ENCODE results near the gene ASZ1.
A peak's percentile ranks its signal among the peaks of the same experiment; 100 is the strongest.

ASZ1 gene

GRCh38 chr7:117389871-117390270 lies 37.4 kb downstream of the ASZ1 start:
- Histone ChIP-seq H3K27ac (ENCODE audit: low read depth, low read length) (peak overlapping the region; percentile 33; the same call in 1 of the 2 replicates), H3K4me2 (ENCODE audit: low read depth, low read length, poor library complexity, severe bottlenecking) (no peak overlapping the region)

GRCh38 chr7:117386110-117386706 lies 41.1 kb downstream of the ASZ1 start:
- no peaks in the 10 kb centered on the region for H4K20me1 ChIP-seq (ENCODE audit: low read depth, low read length)
- peak overlapping the region; percentile 100 for H3K27ac ChIP-seq (ENCODE audit: low read depth, low read length)
- peak overlapping the region; percentile 59 for H3K9ac ChIP-seq (ENCODE audit: low read length)
- H3K4me3 ChIP-seq (ENCODE audit: insufficient read depth, low read length, poor library complexity, severe bottlenecking), result no peak overlapping the region
- H3K79me2 ChIP-seq (ENCODE audit: insufficient read depth, low read length), result no peaks in the 10 kb centered on the region
- peaks cover 19% of the 10 kb centered on the region; the same call in 1 of the 2 replicates for H3K9me3 ChIP-seq (ENCODE audit: insufficient read depth, low read length)
- peaks cover 52% of the 10 kb centered on the region for H3F3A ChIP-seq (ENCODE audit: insufficient read depth)
- H3K4me2 ChIP-seq (ENCODE audit: low read depth, low read length, poor library complexity, severe bottlenecking), result peak overlapping the region; percentile 99
- H3K27me3 ChIP-seq (ENCODE audit: low read length), result no peaks in the 10 kb centered on the region
- peak overlapping the region; percentile 58 for H2AFZ ChIP-seq (ENCODE audit: low read depth, low read length, severe bottlenecking)
- TF ChIP-seq EZH2phosphoT487 (conservative IDR thresholded peaks at IDR 0.05; ENCODE audit: low read length) (no peak), CTCF (IDR thresholded peaks at IDR 0.05; ENCODE audit: insufficient read depth, low read length, poor library complexity, severe bottlenecking) (no peak)
- no peaks in the 10 kb centered on the region for H3K9me2 ChIP-seq (replicated peaks; ENCODE audit: insufficient read depth, low read length)
- peaks cover 8% of the 10 kb centered on the region; the same call in 1 of the 2 replicates for H3K36me3 ChIP-seq (ENCODE audit: low read length)

More at GRCh38 chr7:117389871-117390270, 37.4 kb downstream of the ASZ1 start:
- Histone ChIP-seq H3K9me2 (replicated peaks; ENCODE audit: insufficient read depth, low read length) (no peaks in the 10 kb centered on the region), H2AFZ (ENCODE audit: low read depth, low read length, severe bottlenecking) (no peak overlapping the region), H3K27me3 (ENCODE audit: low read length) (no peaks in the 10 kb centered on the region), H3K4me3 (ENCODE audit: insufficient read depth, low read length, poor library complexity, severe bottlenecking) (no peak overlapping the region), H3F3A (ENCODE audit: insufficient read depth) (peaks cover 15% of the 10 kb centered on the region), H3K9ac (ENCODE audit: low read length) (no peak overlapping the region), H3K36me3 (ENCODE audit: low read length) (peaks cover 8% of the 10 kb centered on the region; the same call in 1 of the 2 replicates), H3K79me2 (ENCODE audit: insufficient read depth, low read length) (no peaks in the 10 kb centered on the region), H3K9me3 (ENCODE audit: insufficient read depth, low read length) (peaks cover 19% of the 10 kb centered on the region; the same call in 1 of the 2 replicates), H4K20me1 (ENCODE audit: low read depth, low read length) (no peaks in the 10 kb centered on the region)
- no peak for TF ChIP-seq CTCF (IDR thresholded peaks at IDR 0.05; ENCODE audit: insufficient read depth, low read length, poor library complexity, severe bottlenecking)

- peak overlapping the region; percentile 49 for H3K4me3 ChIP-seq (ENCODE audit: insufficient read depth, low read length, poor library complexity, severe bottlenecking)
- TF ChIP-seq EZH2phosphoT487 (conservative IDR thresholded peaks at IDR 0.05; ENCODE audit: low read length), result no peak
- peak; percentile 49 for TF ChIP-seq CTCF (IDR thresholded peaks at IDR 0.05; ENCODE audit: insufficient read depth, low read length, poor library complexity, severe bottlenecking)
- H3K9ac ChIP-seq (ENCODE audit: low read length), result peak overlapping the region; percentile 59
- peaks cover 8% of the 10 kb centered on the region; the same call in 1 of the 2 replicates for H3K36me3 ChIP-seq (ENCODE audit: low read length)
- peaks cover 19% of the 10 kb centered on the region; the same call in 1 of the 2 replicates for H3K9me3 ChIP-seq (ENCODE audit: insufficient read depth, low read length)
- H3K4me2 ChIP-seq (ENCODE audit: low read depth, low read length, poor library complexity, severe bottlenecking), result peak overlapping the region; percentile 99
- H3K79me2 ChIP-seq (ENCODE audit: insufficient read depth, low read length), result peaks cover 5% of the 10 kb centered on the region
- peak overlapping the region; percentile 100 for H3K27ac ChIP-seq (ENCODE audit: low read depth, low read length)
- H3F3A ChIP-seq (ENCODE audit: insufficient read depth), result peaks cover 59% of the 10 kb centered on the region
- no peaks in the 10 kb centered on the region for H3K27me3 ChIP-seq (ENCODE audit: low read length)
- peak overlapping the region; percentile 58 for H2AFZ ChIP-seq (ENCODE audit: low read depth, low read length, severe bottlenecking)
- H3K9me2 ChIP-seq (replicated peaks; ENCODE audit: insufficient read depth, low read length), result no peaks in the 10 kb centered on the region
- no peaks in the 10 kb centered on the region for H4K20me1 ChIP-seq (ENCODE audit: low read depth, low read length)
These were observed 41.8 kb downstream of the ASZ1 start for GRCh38 chr7:117385363-117386109.
